GM10847 (cell line): ENCODE results near the gene ERI2.

Experiments
- POLR2A ChIP-seq: IDR thresholded peaks from 2 replicates; pipeline ENCODE4 v1.6.1; 2011; ENCODE audit not compliant: insufficient read length; ENCODE audit errors: extremely low read depth

The ERI2 gene

GRCh38 chr16:20806168-20807050, at the start of gene ERI2, which contains the start of gene REXO5:
ERI2 (minus strand) TSS chr16:20806472; CDS start chr16:20806430, 42 bp downstream.
REXO5 (plus strand) TSS chr16:20806527; CDS start chr16:20806954, 427 bp downstream.
- TF ChIP-seq POLR2A = peak; percentile 71

GRCh38 chr16:20854963-20855362, 48.7 kb upstream of the ERI2 start:
- TF ChIP-seq POLR2A = no peak

- TF ChIP-seq POLR2A = no peak
Observed at GRCh38 chr16:20853981-20854620, 47.8 kb upstream of the ERI2 start.

- no peak for TF ChIP-seq POLR2A
Observed at GRCh38 chr16:20853143-20853542, 46.9 kb upstream of the ERI2 start.

GRCh38 chr16:20851601-20852000, 45.3 kb upstream of the ERI2 start:
- no peak for TF ChIP-seq POLR2A

- TF ChIP-seq POLR2A = no peak
Observed at GRCh38 chr16:20850981-20851380, 44.7 kb upstream of the ERI2 start.

- TF ChIP-seq POLR2A = no peak
Observed at GRCh38 chr16:20849589-20850390, 43.5 kb upstream of the ERI2 start.

GRCh38 chr16:20847550-20847949, 41.3 kb upstream of the ERI2 start:
- no peak for TF ChIP-seq POLR2A

GRCh38 chr16:20846551-20846950, 40.3 kb upstream of the ERI2 start:
- no peak for TF ChIP-seq POLR2A

GRCh38 chr16:20846030-20846429, 39.8 kb upstream of the ERI2 start:
- TF ChIP-seq POLR2A = no peak

GRCh38 chr16:20844588-20844987, 38.3 kb upstream of the ERI2 start:
- no peak for TF ChIP-seq POLR2A

- TF ChIP-seq POLR2A = no peak
Observed at GRCh38 chr16:20844054-20844453, 37.8 kb upstream of the ERI2 start.

- TF ChIP-seq POLR2A = no peak
Observed at GRCh38 chr16:20839504-20839903, 33.2 kb upstream of the ERI2 start.

GRCh38 chr16:20838240-20838639, 32.0 kb upstream of the ERI2 start:
- no peak for TF ChIP-seq POLR2A

- no peak for TF ChIP-seq POLR2A
Observed at GRCh38 chr16:20833086-20833485, 26.8 kb upstream of the ERI2 start.
